Suprapubic skin (tissue), 4 donors: ENCODE results near the gene NAA20. TPM values are rescaled to one million over a fixed set of nuclear protein-coding genes. Genes with fewer than 3 reads are reported as not detected.

Experiments used
- DNase-seq, 2 donors: peaks; one replicate each; pipeline ENCODE4 v3.0.0-alpha.2; 2019; ENCODE audit warnings: low spot score in 2 of 2
- H3K27ac ChIP-seq: fragments of 200-600 bp; sonication (generic); one replicate; pipeline ENCODE4 v1.5.1; 2019
- H3K27me3 ChIP-seq: fragments of 200-600 bp; sonication (generic); one replicate; pipeline ENCODE4 v1.5.1; 2019
- H3K36me3 ChIP-seq: fragments of 200-600 bp; sonication (generic); one replicate; pipeline ENCODE4 v1.5.1; 2019
- H3K4me1 ChIP-seq: fragments of 200-600 bp; sonication (generic); one replicate; pipeline ENCODE4 v1.5.1; 2019
- H3K4me3 ChIP-seq: fragments of 200-600 bp; sonication (generic); one replicate; pipeline ENCODE4 v1.5.1; 2019; ENCODE audit warnings: mild to moderate bottlenecking
- H3K9me3 ChIP-seq: fragments of 200-600 bp; sonication (generic); one replicate; pipeline ENCODE4 v1.5.1; 2019
- CTCF ChIP-seq, 2 donors: fragments of 200-600 bp in 1 of 2; fragments of 450-650 bp in 1 of 2; sonication (generic) in 1 of 2; IDR thresholded peaks; one replicate each; pipeline ENCODE4 v1.5.1; 2016 to 2019; ENCODE audit warnings: antibody characterized with exemption in 2 of 2, mild to moderate bottlenecking in 1 of 2, moderate library complexity in 1 of 2
- EP300 ChIP-seq: sonication (generic); formaldehyde crosslinking; IDR thresholded peaks from one replicate; pipeline ENCODE4 v1.6.1; 2017; ENCODE audit warnings: antibody characterized with exemption
- POLR2A ChIP-seq, 2 donors: fragments of 450-650 bp; IDR thresholded peaks; one replicate each; pipeline ENCODE4 v1.6.1; 2017; ENCODE audit warnings: antibody characterized with exemption in 2 of 2, mild to moderate bottlenecking in 2 of 2, moderate library complexity in 2 of 2
- POLR2AphosphoS5 ChIP-seq, 3 donors: sonication (generic); formaldehyde crosslinking; IDR thresholded peaks; one replicate each; pipeline ENCODE4 v1.6.1; 2017; ENCODE audit warnings: antibody characterized with exemption in 3 of 3
- WGBS: methylation state at CpG from one replicate; pipeline ENCODE4 v1.1.5; 2018; 5-methylcytosine and 5-hydroxymethylcytosine counted together
- total RNA-seq, 4 donors: library from RNA; depleted of rRNA; stranded (reverse); fragments of >200 nt; gene quantifications; one replicate each; pipeline ENCODE4 v1.1.0, GENCODE V29; 2016

Gene NAA20
- total RNA-seq, 4 donors from 2014 or later = 20.4 to 38.1 (median 36.5) TPM

GRCh38 chr20:19996222-19996621, 20.9 kb upstream of the NAA20 start:
- H3K4me3 ChIP-seq = no peak overlapping the region
- no peak for TF ChIP-seq EP300
- no peak for TF ChIP-seq POLR2A (IDR thresholded peaks at IDR 0.05)
- no peak for TF ChIP-seq CTCF (IDR thresholded peaks at IDR 0.05)
- no peak for TF ChIP-seq POLR2AphosphoS5 (IDR thresholded peaks at IDR 0.05)
- no peaks in the 10 kb centered on the region for H3K9me3 ChIP-seq
- 89% methylated on average over 8 of the region's 8 CpGs for WGBS
- no peak for DNase-seq
- H3K27me3 ChIP-seq = no peaks in the 10 kb centered on the region
- no peak overlapping the region for H3K27ac ChIP-seq
- peaks cover 49% of the 10 kb centered on the region for H3K36me3 ChIP-seq
- H3K4me1 ChIP-seq = peaks cover 53% of the 10 kb centered on the region

GRCh38 chr20:19996917-19997316, 20.2 kb upstream of the NAA20 start:
- WGBS = 35% methylated on average over 9 of the region's 9 CpGs
- no peaks in the 10 kb centered on the region for H3K9me3 ChIP-seq
- no peak for DNase-seq
- peaks cover 52% of the 10 kb centered on the region for H3K36me3 ChIP-seq
- H3K4me3 ChIP-seq = no peak overlapping the region
- no peak overlapping the region for H3K27ac ChIP-seq
- peaks cover 48% of the 10 kb centered on the region for H3K4me1 ChIP-seq
- no peaks in the 10 kb centered on the region for H3K27me3 ChIP-seq
- TF ChIP-seq POLR2A (IDR thresholded peaks at IDR 0.05) (no peak), POLR2AphosphoS5 (IDR thresholded peaks at IDR 0.05) (no peak), EP300 (no peak), CTCF (IDR thresholded peaks at IDR 0.05) (no peak)

- Histone ChIP-seq H3K36me3 (peaks cover 52% of the 10 kb centered on the region), H3K27me3 (no peaks in the 10 kb centered on the region), H3K4me3 (no peak overlapping the region), H3K4me1 (peaks cover 48% of the 10 kb centered on the region), H3K27ac (no peak overlapping the region), H3K9me3 (no peaks in the 10 kb centered on the region)
- no peak for DNase-seq
- TF ChIP-seq POLR2A (IDR thresholded peaks at IDR 0.05) = no peak
- no peak for TF ChIP-seq EP300
- TF ChIP-seq POLR2AphosphoS5 (IDR thresholded peaks at IDR 0.05) = no peak
- TF ChIP-seq CTCF (IDR thresholded peaks at IDR 0.05) = no peak
- 80% methylated on average over 7 of the region's 7 CpGs for WGBS
These were observed 18.0 kb upstream of the NAA20 start for GRCh38 chr20:19998990-19999705.

GRCh38 chr20:20000211-20000968, 16.8 kb upstream of the NAA20 start:
- TF ChIP-seq EP300 (no peak), POLR2A (IDR thresholded peaks at IDR 0.05) (no peak), POLR2AphosphoS5 (IDR thresholded peaks at IDR 0.05) (no peak), CTCF (IDR thresholded peaks at IDR 0.05) (no peak)
- peaks cover 52% of the 10 kb centered on the region for H3K36me3 ChIP-seq
- no peak overlapping the region for H3K4me3 ChIP-seq
- no peaks in the 10 kb centered on the region for H3K27me3 ChIP-seq
- 73% methylated on average over 13 of the region's 14 CpGs for WGBS
- H3K4me1 ChIP-seq = peaks cover 38% of the 10 kb centered on the region
- H3K27ac ChIP-seq = peak overlapping the region; percentile 22
- DNase-seq = no peak
- no peaks in the 10 kb centered on the region for H3K9me3 ChIP-seq
